ENCODE results near the gene SDCBP2.

SDCBP2 gene

DNA sequence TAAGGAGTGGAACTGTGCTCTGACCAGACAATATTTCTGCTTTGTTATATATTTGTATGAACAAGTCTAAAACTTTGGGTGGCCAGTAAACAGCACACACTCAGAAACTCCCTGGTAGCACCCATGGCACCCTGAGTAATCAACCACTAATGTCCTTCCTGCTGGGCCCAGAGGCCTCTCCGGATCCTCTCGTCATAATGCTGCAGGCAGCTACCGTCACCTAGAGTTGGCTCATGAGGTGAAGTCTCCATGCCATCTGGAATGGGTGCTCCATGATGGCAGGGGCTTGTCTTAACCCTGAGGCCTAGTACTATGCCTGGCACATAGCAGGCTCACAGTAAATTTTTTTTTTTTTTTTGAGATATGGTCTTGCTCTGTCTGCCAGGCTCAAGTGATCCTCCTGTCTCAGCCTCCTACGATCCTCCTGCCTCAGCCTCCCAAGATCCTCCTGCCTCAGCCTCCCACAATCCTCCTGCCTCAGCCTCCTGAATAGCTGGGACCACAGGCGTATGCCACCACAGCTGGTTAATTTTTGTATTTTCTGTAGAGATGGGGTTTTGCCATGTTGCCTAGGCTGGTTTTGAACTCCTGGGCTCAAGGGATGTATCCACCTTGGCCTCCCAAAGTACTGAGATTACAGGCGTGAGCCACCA lies 3.0 kb upstream of the SDCBP2 start:
- DNase-seq (ENCODE audit: low read depth): no peak
- TF ChIP-seq, protein P1, sequence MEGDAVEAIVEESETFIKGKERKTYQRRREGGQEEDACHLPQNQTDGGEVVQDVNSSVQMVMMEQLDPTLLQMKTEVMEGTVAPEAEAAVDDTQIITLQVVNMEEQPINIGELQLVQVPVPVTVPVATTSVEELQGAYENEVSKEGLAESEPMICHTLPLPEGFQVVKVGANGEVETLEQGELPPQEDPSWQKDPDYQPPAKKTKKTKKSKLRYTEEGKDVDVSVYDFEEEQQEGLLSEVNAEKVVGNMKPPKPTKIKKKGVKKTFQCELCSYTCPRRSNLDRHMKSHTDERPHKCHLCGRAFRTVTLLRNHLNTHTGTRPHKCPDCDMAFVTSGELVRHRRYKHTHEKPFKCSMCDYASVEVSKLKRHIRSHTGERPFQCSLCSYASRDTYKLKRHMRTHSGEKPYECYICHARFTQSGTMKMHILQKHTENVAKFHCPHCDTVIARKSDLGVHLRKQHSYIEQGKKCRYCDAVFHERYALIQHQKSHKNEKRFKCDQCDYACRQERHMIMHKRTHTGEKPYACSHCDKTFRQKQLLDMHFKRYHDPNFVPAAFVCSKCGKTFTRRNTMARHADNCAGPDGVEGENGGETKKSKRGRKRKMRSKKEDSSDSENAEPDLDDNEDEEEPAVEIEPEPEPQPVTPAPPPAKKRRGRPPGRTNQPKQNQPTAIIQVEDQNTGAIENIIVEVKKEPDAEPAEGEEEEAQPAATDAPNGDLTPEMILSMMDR (conservative IDR thresholded peaks at IDR 0.05; ENCODE audit: control insufficient read depth, insufficient read depth, low read depth, low read length): no peak
- no peak overlapping the region for H3K4me3 ChIP-seq (ENCODE audit: control insufficient read depth, low read depth, low read length)

DNA sequence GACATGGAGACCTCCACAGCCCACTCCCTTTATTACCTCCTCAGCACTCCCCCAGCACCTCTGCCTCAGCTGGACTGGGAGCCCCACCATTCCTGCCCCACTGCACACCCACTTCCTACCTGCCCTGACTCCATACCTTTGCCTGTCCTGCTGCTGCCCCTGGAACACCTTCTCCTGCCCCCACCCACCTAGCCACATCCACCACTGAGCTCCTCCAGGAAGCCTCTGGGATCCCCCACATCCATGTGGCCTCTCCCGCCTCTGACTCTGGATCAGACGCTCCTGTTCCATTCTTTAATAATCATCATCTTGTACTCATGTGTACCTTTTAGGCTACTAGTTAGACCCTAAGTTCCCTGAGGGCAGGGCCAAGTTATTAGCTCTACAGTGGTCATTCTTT lies 2.2 kb upstream of the SDCBP2 start:
- H3K4me3 ChIP-seq (ENCODE audit: control insufficient read depth, low read depth, low read length): no peak overlapping the region
- DNase-seq (ENCODE audit: low read depth): no peak
- TF ChIP-seq, protein P1 (conservative IDR thresholded peaks at IDR 0.05; ENCODE audit: control insufficient read depth, insufficient read depth, low read depth, low read length): no peak

DNA sequence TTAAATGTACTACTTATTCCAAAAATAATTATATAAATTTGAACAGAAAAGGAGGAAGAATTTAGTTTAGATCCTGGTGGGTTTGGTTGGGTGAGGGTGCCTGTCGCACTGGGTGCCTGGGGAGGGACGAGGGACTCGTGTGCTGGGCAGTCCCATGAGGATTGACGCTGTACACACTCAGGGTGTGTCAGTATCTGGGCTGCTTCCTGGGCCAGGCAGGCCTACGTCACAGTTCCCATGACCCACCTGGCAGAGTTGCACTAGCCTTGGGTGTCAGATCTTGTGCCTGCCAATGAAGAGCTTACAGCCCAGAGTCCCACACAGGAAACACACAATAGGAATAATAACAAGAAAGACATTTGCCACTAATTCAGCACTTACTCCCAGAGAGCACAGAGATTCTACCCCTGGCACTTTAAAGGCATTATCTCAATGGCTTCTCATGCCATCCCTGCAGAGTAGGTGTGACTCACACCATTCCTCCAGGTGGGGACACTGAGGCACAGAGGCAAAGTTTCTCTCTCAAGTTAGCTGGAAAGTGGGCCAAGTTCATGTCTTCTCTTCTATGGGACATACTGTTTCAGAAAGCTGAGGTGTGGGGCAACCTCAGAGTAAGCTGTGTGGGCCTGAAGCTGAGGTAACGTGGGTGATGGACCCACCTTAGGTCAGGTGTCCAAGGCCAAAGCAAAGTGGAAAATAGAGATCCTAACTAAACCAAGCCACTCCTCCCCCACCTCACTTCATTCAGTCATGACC lies 1.3 kb upstream of the SDCBP2 start:
- H3K4me3 ChIP-seq (ENCODE audit: control insufficient read depth, low read depth, low read length): no peak overlapping the region
- DNase-seq (ENCODE audit: low read depth): peak; percentile 91
- TF ChIP-seq, protein P1 (conservative IDR thresholded peaks at IDR 0.05; ENCODE audit: control insufficient read depth, insufficient read depth, low read depth, low read length): no peak

DNA sequence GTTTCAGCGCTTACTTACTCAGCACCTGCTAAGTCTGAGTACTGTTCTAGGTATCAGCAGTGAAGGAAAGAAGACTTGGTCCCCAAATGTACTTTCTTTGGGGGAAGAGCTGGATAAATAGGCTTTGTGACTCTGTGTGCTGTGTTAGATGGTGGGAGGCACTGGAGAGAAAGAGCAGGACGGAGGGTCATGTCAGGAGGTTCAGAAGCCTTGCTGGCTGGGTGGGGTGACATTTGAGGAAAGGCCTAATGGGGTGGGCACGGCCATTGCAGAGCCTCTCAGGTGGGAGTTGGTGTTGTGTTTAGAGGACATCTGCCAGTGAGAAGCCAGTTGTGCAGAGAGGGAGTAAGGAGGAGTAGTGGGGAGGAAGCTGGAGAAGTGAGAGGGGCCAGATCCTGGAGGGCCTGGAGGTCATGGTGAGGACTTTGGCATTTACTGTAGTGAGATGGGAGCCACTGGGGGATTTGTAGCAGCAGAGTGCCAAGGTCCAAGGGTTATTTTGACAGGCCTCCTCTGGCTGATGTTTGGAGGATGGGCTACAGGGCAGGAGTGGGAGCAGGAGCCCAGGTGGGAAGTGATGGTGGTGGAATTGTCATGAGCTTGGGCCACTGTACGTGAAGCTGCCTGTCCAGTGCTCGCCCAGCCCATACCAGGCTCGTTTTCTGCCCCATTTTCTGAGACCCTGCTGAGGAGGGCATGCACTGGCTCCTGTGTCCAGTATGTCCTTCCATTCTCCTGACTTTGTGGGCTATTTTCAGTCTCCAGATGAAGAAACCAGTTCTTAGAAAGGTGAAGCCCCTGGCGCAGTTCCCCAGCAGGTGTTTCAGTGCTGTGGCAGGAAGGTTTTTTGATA lies 886 bp downstream of the SDCBP2 start:
- no peak for DNase-seq (ENCODE audit: low read depth)
- no peak overlapping the region for H3K4me3 ChIP-seq (ENCODE audit: control insufficient read depth, low read depth, low read length)
- TF ChIP-seq, protein P1 (conservative IDR thresholded peaks at IDR 0.05; ENCODE audit: control insufficient read depth, insufficient read depth, low read depth, low read length): no peak

GRCh38 chr20:1327241-1327653 lies 1.7 kb downstream of the SDCBP2 start:
- peak; percentile 98 for DNase-seq (ENCODE audit: low read depth)
- H3K4me3 ChIP-seq (ENCODE audit: control insufficient read depth, low read depth, low read length): no peak overlapping the region
- TF ChIP-seq, protein P1 (conservative IDR thresholded peaks at IDR 0.05; ENCODE audit: control insufficient read depth, insufficient read depth, low read depth, low read length): no peak

- TF ChIP-seq, protein P1 (conservative IDR thresholded peaks at IDR 0.05; ENCODE audit: control insufficient read depth, insufficient read depth, low read depth, low read length): no peak
- peak; percentile 69 for DNase-seq (ENCODE audit: low read depth)
- H3K4me3 ChIP-seq (ENCODE audit: control insufficient read depth, low read depth, low read length): peak overlapping the region; percentile 87
Observed at GRCh38 chr20:1326031-1326930, 2.7 kb downstream of the SDCBP2 start.

Data from fibroblast of mammary gland (primary cell).